Medulla oblongata (tissue), 1 donor: Measurements from ENCODE around the gene DECR2.

Experiments used
- DNase-seq: peaks from one replicate; pipeline ENCODE4 v3.0.0-alpha.2; 2015; ENCODE audit errors: extremely low spot score

Gene DECR2

GRCh38 chr16:442976-443375 lies 41.3 kb downstream of the DECR2 start:
- no peak for DNase-seq

GRCh38 chr16:444027-444426 lies 42.3 kb downstream of the DECR2 start:
- DNase-seq: no peak

DNA sequence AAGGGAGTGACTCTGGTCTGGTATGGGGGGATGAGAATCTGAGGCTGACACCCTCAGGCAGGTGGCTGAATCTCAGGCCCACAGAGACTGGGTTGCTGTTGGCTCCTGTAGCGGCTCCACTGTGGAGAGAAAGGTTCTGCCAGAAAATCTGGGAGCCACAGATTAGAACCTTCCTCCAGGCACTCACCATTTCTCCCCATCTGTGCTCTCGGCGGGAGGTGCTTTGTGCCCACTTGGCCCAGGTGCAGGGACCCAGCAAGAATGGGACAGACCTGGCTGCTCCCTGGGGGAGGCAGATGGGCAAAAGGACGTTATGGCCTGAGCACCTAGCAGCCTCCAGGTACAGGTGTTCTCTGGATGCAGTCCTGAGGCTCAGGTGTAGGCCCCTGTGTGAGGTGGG lies 43.9 kb downstream of the DECR2 start:
- DNase-seq: no peak

GRCh38 chr16:450385-450784 lies 48.7 kb downstream of the DECR2 start:
- no peak for DNase-seq

GRCh38 chr16:450785-451512 lies 49.3 kb downstream of the DECR2 start:
- DNase-seq: no peak

- DNase-seq: no peak
Measured at GRCh38 chr16:454397-454940, 52.8 kb downstream of the DECR2 start.

- DNase-seq: no peak
Measured at GRCh38 chr16:455453-455852, 53.8 kb downstream of the DECR2 start.

- peak; percentile 77 for DNase-seq
Measured at GRCh38 chr16:456891-457483, 55.3 kb downstream of the DECR2 start.

- DNase-seq: peak; percentile 74
Measured at GRCh38 chr16:457732-458400, 56.2 kb downstream of the DECR2 start.

DNA sequence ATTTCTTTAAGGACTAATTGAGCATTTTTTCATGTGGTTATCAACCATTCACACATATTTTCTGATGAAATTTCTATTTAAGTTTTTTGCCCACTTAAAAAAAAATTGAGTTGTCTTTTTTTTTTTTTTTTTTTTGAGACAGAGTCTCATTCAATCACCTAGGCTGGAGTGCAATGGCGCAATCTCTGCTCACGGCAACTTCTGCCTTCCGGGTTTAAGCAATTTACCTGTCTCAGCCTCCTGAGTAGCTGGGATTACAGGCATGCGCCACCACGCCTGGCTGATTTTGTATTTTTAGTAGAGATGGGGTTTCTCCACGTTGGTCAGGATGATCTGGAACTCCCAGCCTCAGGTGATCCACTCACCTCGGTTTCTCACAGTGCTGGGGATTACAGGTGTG lies 58.1 kb downstream of the DECR2 start:
- no peak for DNase-seq

GRCh38 chr16:460787-461186 lies 59.1 kb downstream of the DECR2 start:
- no peak for DNase-seq
